Thyroid gland (tissue), 4 donors: Measurements from ENCODE around the gene HHAT.

Experiments
- POLR2A ChIP-seq, 2 donors: fragments of 450-650 bp; IDR thresholded peaks; one replicate each; pipeline ENCODE4 v1.6.1; 2017; ENCODE audit warnings: antibody characterized with exemption in 2 of 2, mild to moderate bottlenecking in 2 of 2, moderate library complexity in 1 of 2
- TF ChIP-seq, protein P1 (sequence below), 6 experiments: fragments of 200-600 bp in 3 of 6; fragments of 450-650 bp in 3 of 6; sonication (generic) in 3 of 6; IDR thresholded peaks; one replicate each; pipeline ENCODE4 v1.5.1; 2016 to 2019; ENCODE audit warnings: antibody characterized with exemption in 6 of 6, mild to moderate bottlenecking in 2 of 6, inconsistent platforms in 1 of 6, moderate library complexity in 1 of 6

- TF ChIP-seq, protein P1, sequence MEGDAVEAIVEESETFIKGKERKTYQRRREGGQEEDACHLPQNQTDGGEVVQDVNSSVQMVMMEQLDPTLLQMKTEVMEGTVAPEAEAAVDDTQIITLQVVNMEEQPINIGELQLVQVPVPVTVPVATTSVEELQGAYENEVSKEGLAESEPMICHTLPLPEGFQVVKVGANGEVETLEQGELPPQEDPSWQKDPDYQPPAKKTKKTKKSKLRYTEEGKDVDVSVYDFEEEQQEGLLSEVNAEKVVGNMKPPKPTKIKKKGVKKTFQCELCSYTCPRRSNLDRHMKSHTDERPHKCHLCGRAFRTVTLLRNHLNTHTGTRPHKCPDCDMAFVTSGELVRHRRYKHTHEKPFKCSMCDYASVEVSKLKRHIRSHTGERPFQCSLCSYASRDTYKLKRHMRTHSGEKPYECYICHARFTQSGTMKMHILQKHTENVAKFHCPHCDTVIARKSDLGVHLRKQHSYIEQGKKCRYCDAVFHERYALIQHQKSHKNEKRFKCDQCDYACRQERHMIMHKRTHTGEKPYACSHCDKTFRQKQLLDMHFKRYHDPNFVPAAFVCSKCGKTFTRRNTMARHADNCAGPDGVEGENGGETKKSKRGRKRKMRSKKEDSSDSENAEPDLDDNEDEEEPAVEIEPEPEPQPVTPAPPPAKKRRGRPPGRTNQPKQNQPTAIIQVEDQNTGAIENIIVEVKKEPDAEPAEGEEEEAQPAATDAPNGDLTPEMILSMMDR (IDR thresholded peaks at IDR 0.05): no peak
- TF ChIP-seq POLR2A (IDR thresholded peaks at IDR 0.05): no peak
These were observed 258.9 kb downstream of the HHAT start for GRCh38 chr1:210587566-210587965.
